Raji (cell line): ENCODE data around the gene ASB18.

Experiments
- POLR2A ChIP-seq: IDR thresholded peaks from 2 replicates; pipeline ENCODE4 v1.6.1; 2011; ENCODE audit warnings: low read depth, low read length, control low read depth; ENCODE audit not compliant: insufficient read depth

The ASB18 gene

DNA sequence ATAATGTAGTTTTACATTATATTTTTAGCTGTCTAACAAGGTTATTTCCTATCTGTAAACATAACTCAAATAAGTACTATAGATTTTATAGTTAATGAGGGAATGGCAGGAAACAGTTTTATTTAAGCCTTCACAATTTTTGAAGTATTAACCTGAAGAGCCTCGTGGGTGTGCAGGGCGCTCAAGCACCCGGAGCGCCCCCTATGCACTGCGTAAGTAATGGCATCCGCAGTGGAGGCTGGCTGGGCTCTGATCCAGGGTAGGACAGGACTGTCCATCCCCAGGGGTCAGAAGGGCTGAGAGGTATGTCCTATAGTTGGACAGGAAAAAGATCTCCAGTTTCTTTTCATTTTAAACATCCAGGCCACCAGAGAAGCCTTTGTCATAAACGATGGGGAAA lies 87.8 kb downstream of the ASB18 start:
- no peak for TF ChIP-seq POLR2A

DNA sequence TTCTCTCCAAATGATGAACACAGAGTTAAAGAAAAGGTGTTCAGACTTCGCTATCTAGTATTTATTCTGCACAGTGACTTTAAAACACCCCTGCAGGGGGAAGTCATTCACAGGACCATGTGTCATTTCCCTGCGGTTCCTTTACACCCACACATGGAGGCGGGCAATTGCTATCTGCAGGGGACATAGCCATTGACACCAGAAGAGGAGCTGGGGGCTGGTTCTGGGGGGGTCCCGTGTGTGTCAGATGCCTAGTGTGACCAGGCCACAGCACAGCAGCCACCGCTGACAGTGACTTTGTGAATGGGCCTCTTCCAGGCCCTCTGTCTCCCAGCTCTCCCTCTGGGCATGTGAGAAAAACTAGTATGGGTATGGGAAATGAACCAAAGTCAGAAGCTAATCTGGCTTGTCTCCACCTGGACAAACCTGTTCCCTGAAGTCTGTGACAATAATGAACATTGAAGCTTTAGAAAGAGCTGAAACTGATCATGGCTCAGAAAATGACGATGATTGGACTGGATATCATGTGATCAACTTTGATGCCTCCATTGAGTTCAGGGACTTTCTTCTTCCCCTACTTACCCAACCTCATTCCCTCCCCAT lies 88.6 kb downstream of the ASB18 start:
- no peak for TF ChIP-seq POLR2A

GRCh38 chr2:236173729-236174607 lies 90.2 kb downstream of the ASB18 start:
- no peak for TF ChIP-seq POLR2A

- no peak for TF ChIP-seq POLR2A
Measured at GRCh38 chr2:236173036-236173728, 91.0 kb downstream of the ASB18 start.

DNA sequence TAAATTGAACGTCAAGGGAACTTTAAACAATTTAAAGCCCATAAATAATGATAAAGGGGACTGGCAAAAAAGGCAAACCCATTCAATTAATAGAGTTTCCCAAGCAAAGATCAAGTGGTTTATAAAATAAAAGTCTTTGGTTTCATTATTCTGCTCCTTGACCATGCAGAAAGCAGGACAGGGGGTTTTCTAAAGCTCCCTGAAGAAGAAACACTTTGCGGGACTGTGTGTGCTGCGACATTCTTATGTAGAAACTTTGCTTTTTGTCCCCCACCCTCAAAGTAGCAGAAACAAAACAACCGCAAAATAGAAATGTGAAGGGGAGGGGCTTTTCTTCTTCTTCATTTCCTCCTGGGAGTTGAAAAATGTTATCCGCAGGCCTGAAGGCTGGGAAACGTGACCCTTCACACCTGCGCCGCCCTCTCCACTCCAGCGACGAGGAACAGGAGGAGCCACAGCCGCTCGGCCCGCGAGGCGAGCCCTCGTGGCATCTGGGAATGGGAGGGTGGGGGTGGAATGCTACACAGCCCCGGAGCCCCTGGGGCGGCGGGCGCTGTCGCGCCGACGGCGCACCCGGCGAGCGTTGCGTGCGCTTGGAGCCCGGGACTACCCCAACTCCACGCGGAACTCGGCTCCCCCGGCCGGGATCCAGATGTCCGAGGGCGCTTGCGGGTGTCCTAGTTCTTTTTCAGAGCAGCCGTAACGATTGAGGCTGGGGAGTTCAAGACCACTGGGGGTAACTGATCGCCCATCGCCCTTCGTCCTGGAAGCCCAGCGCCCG lies 91.8 kb downstream of the ASB18 start:
- no peak for TF ChIP-seq POLR2A

DNA sequence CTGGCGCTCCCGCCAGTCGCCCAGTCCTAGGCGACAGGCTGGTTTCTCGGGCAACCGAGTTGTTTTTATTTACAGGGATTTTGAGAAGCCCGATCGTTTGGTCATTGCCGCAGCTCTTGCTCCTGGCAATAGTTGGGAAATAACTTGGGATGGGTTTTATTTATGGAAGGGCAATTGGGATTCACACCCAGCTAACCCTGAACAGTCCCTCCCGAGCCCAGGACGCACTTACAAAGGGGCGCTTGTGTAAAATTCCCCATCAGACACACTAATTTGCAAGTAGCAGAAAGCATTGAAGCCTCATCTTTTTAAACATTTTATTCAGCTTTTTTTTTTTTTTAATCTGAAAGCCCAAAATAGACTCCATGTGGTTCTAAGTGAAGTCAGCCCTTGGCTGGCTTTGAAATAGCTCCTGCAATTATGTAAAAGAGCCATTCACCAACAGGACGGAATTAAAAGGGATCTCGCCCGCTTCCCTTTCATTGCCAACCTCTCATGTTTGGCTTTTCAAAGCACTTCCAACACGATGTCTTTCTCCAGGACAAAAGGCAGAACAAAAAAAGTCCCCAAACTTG lies 92.4 kb downstream of the ASB18 start:
- no peak for TF ChIP-seq POLR2A

DNA sequence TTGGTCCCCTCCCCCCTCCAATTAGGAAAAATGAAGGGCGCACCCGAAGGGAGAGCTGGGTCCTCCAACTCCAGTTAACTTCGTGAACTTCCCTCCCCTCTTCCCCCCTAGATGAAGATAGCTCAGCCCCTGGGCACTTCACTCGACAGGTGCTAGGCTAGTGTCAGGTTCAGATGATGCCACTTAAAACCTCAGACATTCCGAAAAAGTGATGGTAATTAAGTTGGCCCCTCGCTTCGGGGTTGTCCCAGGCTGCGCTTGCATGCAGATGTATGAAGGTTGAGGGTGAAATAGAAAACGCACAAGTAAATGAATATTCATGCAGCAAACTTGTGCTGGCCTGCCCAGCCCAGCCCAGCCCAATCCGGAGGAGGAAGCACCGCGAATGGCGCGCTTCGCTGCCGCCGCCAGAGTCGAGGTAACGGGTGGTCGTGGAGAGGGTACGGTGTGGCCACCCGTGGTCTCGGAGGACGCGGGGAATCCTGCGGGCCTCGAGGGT lies 93.0 kb downstream of the ASB18 start:
- no peak for TF ChIP-seq POLR2A

- no peak for TF ChIP-seq POLR2A
Measured at GRCh38 chr2:236170590-236171165, 93.5 kb downstream of the ASB18 start.

DNA sequence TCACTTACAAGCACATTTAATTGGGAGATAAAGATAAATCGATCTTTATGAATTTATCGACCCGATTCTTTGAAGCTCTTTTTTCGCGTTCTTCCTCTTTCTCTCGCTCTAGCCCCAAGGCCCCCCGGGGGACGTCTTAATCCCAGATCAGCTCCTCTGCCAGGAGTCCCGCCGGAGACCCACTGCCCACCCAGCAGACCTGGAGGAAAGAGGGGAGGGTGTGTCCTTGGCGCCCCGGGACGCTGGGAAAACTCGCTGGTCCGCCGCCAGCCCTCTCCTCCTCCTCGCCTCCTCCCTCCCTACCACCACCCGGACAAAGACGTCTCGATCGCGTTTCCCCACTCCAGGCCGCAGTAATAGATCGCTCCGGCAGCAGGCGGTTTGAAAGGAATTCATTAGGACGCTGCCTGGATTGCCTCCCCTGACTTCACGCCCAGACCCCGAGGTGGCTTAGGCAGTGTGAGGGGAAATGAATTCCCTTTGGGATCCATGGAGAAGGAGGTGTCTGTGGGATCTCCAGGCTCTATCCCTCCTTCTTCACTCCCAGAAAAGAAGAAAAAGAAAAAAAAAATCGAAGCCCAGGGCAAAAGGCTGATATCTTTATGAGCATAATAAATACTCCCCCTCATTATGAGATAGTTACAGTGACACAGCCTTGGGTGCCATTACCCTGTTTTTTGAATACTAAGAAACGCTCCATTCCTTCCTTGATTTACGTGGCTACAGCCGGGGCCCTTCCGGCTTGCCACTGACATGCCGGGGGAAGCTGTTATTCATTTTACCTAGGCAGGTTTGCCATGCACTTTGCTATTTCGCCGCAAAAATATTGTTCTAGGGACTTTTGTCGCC lies 94.2 kb downstream of the ASB18 start:
- TF ChIP-seq POLR2A, result no peak

GRCh38 chr2:236169151-236169721 lies 95.0 kb downstream of the ASB18 start:
- no peak for TF ChIP-seq POLR2A

- TF ChIP-seq POLR2A, result no peak
Measured at GRCh38 chr2:236168110-236169080, 95.8 kb downstream of the ASB18 start, which contains the start of gene GBX2. TSS of gene GBX2 (minus strand) at chr2:236168386. CDS start at chr2:236167971, 415 bp downstream.
